ENCODE results near the gene LHX1. TPM values are rescaled to one million over a fixed set of nuclear protein-coding genes. Genes with fewer than 3 reads are reported as not detected.

LHX1 gene
- total and polyA plus RNA-seq, 10 donors, result not detected

DNA sequence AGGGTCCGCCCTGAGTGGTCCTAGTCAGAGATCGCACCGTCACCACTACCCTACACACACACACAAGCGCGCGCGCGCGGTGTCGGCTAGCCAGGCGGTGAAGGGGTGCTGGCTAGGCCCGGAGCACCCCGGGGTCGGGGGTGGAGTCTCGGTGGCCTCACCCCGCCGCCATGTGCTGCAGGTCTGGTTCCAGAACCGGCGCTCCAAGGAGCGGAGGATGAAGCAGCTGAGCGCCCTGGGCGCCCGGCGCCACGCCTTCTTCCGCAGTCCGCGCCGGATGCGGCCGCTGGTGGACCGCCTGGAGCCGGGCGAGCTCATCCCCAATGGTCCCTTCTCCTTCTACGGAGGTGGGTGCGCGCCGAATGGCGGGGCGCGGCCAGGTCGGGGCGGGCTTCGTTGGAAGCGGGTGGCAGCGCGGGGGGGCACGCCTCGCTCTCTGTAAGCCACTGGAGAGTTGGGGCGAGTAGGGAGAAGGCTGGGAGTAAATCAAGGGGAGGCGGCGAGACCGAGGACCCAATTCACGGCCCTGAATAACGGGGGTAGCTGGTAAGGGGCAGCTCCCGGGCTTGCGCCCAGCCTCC lies 4.8 kb downstream of the LHX1 start:
- peaks cover 25 to 65% (median 44%) of the 10 kb centered on the region in 6 donors for H3K4me1 ChIP-seq
- TF ChIP-seq POLR2AphosphoS5 (IDR thresholded peaks at IDR 0.05) (no peak), POLR2A (IDR thresholded peaks at IDR 0.05) (no peak)
- TF ChIP-seq, protein P1, sequence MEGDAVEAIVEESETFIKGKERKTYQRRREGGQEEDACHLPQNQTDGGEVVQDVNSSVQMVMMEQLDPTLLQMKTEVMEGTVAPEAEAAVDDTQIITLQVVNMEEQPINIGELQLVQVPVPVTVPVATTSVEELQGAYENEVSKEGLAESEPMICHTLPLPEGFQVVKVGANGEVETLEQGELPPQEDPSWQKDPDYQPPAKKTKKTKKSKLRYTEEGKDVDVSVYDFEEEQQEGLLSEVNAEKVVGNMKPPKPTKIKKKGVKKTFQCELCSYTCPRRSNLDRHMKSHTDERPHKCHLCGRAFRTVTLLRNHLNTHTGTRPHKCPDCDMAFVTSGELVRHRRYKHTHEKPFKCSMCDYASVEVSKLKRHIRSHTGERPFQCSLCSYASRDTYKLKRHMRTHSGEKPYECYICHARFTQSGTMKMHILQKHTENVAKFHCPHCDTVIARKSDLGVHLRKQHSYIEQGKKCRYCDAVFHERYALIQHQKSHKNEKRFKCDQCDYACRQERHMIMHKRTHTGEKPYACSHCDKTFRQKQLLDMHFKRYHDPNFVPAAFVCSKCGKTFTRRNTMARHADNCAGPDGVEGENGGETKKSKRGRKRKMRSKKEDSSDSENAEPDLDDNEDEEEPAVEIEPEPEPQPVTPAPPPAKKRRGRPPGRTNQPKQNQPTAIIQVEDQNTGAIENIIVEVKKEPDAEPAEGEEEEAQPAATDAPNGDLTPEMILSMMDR (IDR thresholded peaks at IDR 0.05 in 8 of 11, conservative IDR thresholded peaks at IDR 0.05 in 3 of 11), result no peak
- H3K4me3 ChIP-seq, result peak overlapping the region in 7 of 8 donors; percentile 6 to 63 (median 28)
- peaks cover 44 to 100% (median 100%) of the 10 kb centered on the region in 7 donors for H3K27me3 ChIP-seq (replicated peaks in 1 of 7)
- no peak for DNase-seq
- peaks cover 0 to 4% (median 0%) of the 10 kb centered on the region in 8 donors for H3K9me3 ChIP-seq
- intact Hi-C loops (cut with DNase I; ENCODE audit: low total_unique reads), result no loop called here
- WGBS, 5 donors, result 4 to 15% (median 5%) methylated on average over 23 to 57 of the region's 57 CpGs
- no peak overlapping the region for H3K27ac ChIP-seq
- H3K36me3 ChIP-seq, result no peaks in the 10 kb centered on the region

DNA sequence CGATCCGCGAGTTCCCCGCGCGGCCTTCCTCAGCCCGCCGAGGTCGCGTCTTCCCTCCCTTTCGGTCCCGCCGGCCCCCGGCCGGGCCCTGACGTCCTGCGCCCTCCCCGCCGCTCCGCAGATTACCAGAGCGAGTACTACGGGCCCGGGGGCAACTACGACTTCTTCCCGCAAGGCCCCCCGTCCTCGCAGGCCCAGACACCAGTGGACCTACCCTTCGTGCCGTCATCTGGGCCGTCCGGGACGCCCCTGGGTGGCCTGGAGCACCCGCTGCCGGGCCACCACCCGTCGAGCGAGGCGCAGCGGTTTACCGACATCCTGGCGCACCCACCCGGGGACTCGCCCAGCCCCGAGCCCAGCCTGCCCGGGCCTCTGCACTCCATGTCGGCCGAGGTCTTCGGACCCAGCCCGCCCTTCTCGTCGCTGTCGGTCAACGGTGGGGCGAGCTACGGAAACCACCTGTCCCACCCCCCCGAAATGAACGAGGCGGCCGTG lies 5.4 kb downstream of the LHX1 start:
- Histone ChIP-seq H3K27me3 (replicated peaks in 1 of 7) (peaks cover 38 to 100% (median 100%) of the 10 kb centered on the region in 7 donors), H3K27ac (no peak overlapping the region), H3K4me1 (peaks cover 19 to 65% (median 38%) of the 10 kb centered on the region in 6 donors), H3K9me3 (peaks cover 0 to 4% (median 0%) of the 10 kb centered on the region in 8 donors), H3K36me3 (no peaks in the 10 kb centered on the region), H3K4me3 (peak overlapping the region in 7 of 8 donors; percentile 6 to 63 (median 28))
- 4 to 10% (median 7%) methylated on average over 47 to 59 of the region's 59 CpGs for WGBS, 5 donors
- intact Hi-C loops (cut with DNase I; ENCODE audit: low total_unique reads), result no loop called here
- TF ChIP-seq, protein P1 (IDR thresholded peaks at IDR 0.05 in 8 of 11, conservative IDR thresholded peaks at IDR 0.05 in 3 of 11), result no peak
- TF ChIP-seq POLR2A (IDR thresholded peaks at IDR 0.05) (no peak), POLR2AphosphoS5 (IDR thresholded peaks at IDR 0.05) (no peak)
- DNase-seq, result no peak

GRCh38 chr17:36943250-36944191 lies 6.2 kb downstream of the LHX1 start:
- Histone ChIP-seq H3K27me3 (replicated peaks in 1 of 7) (peaks cover 34 to 95% (median 93%) of the 10 kb centered on the region in 7 donors), H3K4me3 (peak overlapping the region in 1 of 8 donors; percentile 63), H3K9me3 (peaks cover 0 to 4% (median 0%) of the 10 kb centered on the region in 8 donors), H3K27ac (no peak overlapping the region), H3K4me1 (peaks cover 11 to 65% (median 37%) of the 10 kb centered on the region in 6 donors), H3K36me3 (no peaks in the 10 kb centered on the region)
- TF ChIP-seq POLR2AphosphoS5 (IDR thresholded peaks at IDR 0.05) (no peak), POLR2A (IDR thresholded peaks at IDR 0.05) (no peak)
- TF ChIP-seq, protein P1 (IDR thresholded peaks at IDR 0.05 in 8 of 11, conservative IDR thresholded peaks at IDR 0.05 in 3 of 11), result no peak
- WGBS, 5 donors, result 13 to 20% (median 15%) methylated on average over 38 to 44 of the region's 44 CpGs
- intact Hi-C loops (cut with DNase I; ENCODE audit: low total_unique reads), result no loop called here
- no peak for DNase-seq
